Common myeloid progenitor, CD34-positive (primary cell): ENCODE measurements around the gene THSD7B.

Experiments
- CTCF ChIA-PET: fragments of 350-600 bp; sonication (Branson Sonifier 250); formaldehyde crosslinking; loops from one replicate; lab custom pipeline; 2021; ENCODE audit warnings: antibody characterized with exemption; lab: Charles Lee
- POLR2A ChIA-PET: fragments of 350-600 bp; sonication (Branson Sonifier 250); formaldehyde crosslinking; loops from one replicate; lab custom pipeline; 2021; ENCODE audit warnings: antibody characterized with exemption; lab: Charles Lee
- DNase-seq, 3 donors: peaks; one replicate each; pipeline versions ENCODE4 v3.0.0 to v3.0.0-alpha.2; 2013
- H3K27ac ChIP-seq, 2 experiments: 1 replicate in 1 of 2; 2 replicates in 1 of 2; pipeline ENCODE4 v1.7.0; 2013; ENCODE audit warnings: inconsistent platforms in 2 of 2, low read length in 2 of 2, mild to moderate bottlenecking in 2 of 2, low read depth in 1 of 2, moderate library complexity in 1 of 2; ENCODE audit not compliant: severe bottlenecking in 2 of 2, insufficient read depth in 1 of 2, poor library complexity in 1 of 2
- H3K27me3 ChIP-seq, 5 experiments: replicated peaks in 2 of 5; 1 replicate in 3 of 5; 2 replicates in 2 of 5; pipeline versions ENCODE4 v1.6.1 to v1.7.0; 2013; ENCODE audit warnings: low read length in 4 of 5, mild to moderate bottlenecking in 2 of 5, moderate library complexity in 2 of 5, inconsistent platforms in 1 of 5; ENCODE audit not compliant: insufficient read depth in 5 of 5, control insufficient read depth in 4 of 5
- H3K36me3 ChIP-seq, 4 experiments: 1 replicate in 2 of 4; 2 replicates in 2 of 4; pipeline versions ENCODE4 v1.6.1 to v1.7.0; 2013; ENCODE audit warnings: low read length in 3 of 4, control low read depth in 1 of 4, mild to moderate bottlenecking in 1 of 4; ENCODE audit not compliant: control insufficient read depth in 4 of 4, insufficient read depth in 4 of 4
- H3K4me1 ChIP-seq, 4 experiments: 1 replicate in 3 of 4; 2 replicates in 1 of 4; pipeline versions ENCODE4 v1.6.1 to v1.7.1; 2013; ENCODE audit warnings: low read length in 3 of 4, mild to moderate bottlenecking in 3 of 4, control low read depth in 1 of 4, inconsistent platforms in 1 of 4, moderate library complexity in 1 of 4; ENCODE audit not compliant: control insufficient read depth in 4 of 4, insufficient read depth in 4 of 4; ENCODE audit errors: control extremely low read depth in 1 of 4
- H3K4me3 ChIP-seq, 7 experiments: 1 replicate in 4 of 7; 2 replicates in 3 of 7; pipeline versions ENCODE4 v1.5.1 to v1.7.0; 2013; ENCODE audit warnings: mild to moderate bottlenecking in 7 of 7, low read length in 6 of 7, moderate library complexity in 6 of 7, inconsistent platforms in 2 of 7, low read depth in 2 of 7, control low read depth in 1 of 7; ENCODE audit not compliant: insufficient read depth in 4 of 7, control insufficient read depth in 1 of 7; ENCODE audit errors: extremely low read depth in 1 of 7
- H3K9me3 ChIP-seq, 5 experiments: 1 replicate in 4 of 5; 2 replicates in 1 of 5; pipeline versions ENCODE4 v1.6.1 to v1.7.1; 2013; ENCODE audit warnings: low read length in 4 of 5, mild to moderate bottlenecking in 2 of 5, inconsistent platforms in 1 of 5, low read depth in 1 of 5, moderate library complexity in 1 of 5; ENCODE audit not compliant: control insufficient read depth in 4 of 5, insufficient read depth in 2 of 5; ENCODE audit errors: control extremely low read depth in 1 of 5
- WGBS: methylation state at CpG from one replicate; pipeline ENCODE4 v1.1.5; 2013; ENCODE audit not compliant: insufficient coverage; 5-methylcytosine and 5-hydroxymethylcytosine counted together

The THSD7B gene

GRCh38 chr2:137117385-137117784 lies 352.0 kb downstream of the THSD7B start:
- DNase-seq: no peak
- no peaks in the 10 kb centered on the region for H3K27me3 ChIP-seq
- H3K27ac ChIP-seq: no peak overlapping the region
- no peak overlapping the region for H3K4me3 ChIP-seq
- ChIA-PET POLR2A (no interaction called here), CTCF (no interaction called here)
- H3K36me3 ChIP-seq: no peaks in the 10 kb centered on the region
- H3K9me3 ChIP-seq: no peaks in the 10 kb centered on the region
- H3K4me1 ChIP-seq: no peaks in the 10 kb centered on the region

- Histone ChIP-seq H3K36me3 (no peaks in the 10 kb centered on the region), H3K27me3 (no peaks in the 10 kb centered on the region), H3K4me1 (no peaks in the 10 kb centered on the region), H3K9me3 (no peaks in the 10 kb centered on the region), H3K27ac (no peak overlapping the region), H3K4me3 (no peak overlapping the region)
- CTCF ChIA-PET: no interaction called here
- no peak for DNase-seq
- POLR2A ChIA-PET: no interaction called here
Observed at GRCh38 chr2:137118140-137118539, 352.8 kb downstream of the THSD7B start.

- Histone ChIP-seq H3K36me3 (no peaks in the 10 kb centered on the region), H3K4me3 (no peak overlapping the region), H3K27me3 (no peaks in the 10 kb centered on the region), H3K4me1 (no peaks in the 10 kb centered on the region), H3K9me3 (no peaks in the 10 kb centered on the region), H3K27ac (no peak overlapping the region)
- CTCF ChIA-PET: no interaction called here
- POLR2A ChIA-PET: no interaction called here
- no peak for DNase-seq
- no CpG with 5 or more reads among the region's 1 CpG for WGBS
Observed at GRCh38 chr2:137123226-137123625, 357.9 kb downstream of the THSD7B start.

GRCh38 chr2:137133225-137133624 lies 367.9 kb downstream of the THSD7B start:
- POLR2A ChIA-PET: no interaction called here
- Histone ChIP-seq H3K4me3 (no peak overlapping the region), H3K27me3 (no peaks in the 10 kb centered on the region), H3K9me3 (no peaks in the 10 kb centered on the region), H3K36me3 (no peaks in the 10 kb centered on the region), H3K4me1 (no peaks in the 10 kb centered on the region), H3K27ac (no peak overlapping the region)
- WGBS: no CpG with 5 or more reads among the region's 3 CpGs
- CTCF ChIA-PET: no interaction called here
- DNase-seq: no peak

- no peaks in the 10 kb centered on the region for H3K36me3 ChIP-seq
- no peak for DNase-seq
- H3K27me3 ChIP-seq: no peaks in the 10 kb centered on the region
- no peaks in the 10 kb centered on the region for H3K9me3 ChIP-seq
- no peak overlapping the region for H3K4me3 ChIP-seq
- ChIA-PET CTCF (no interaction called here), POLR2A (no interaction called here)
- H3K4me1 ChIP-seq: no peaks in the 10 kb centered on the region
- H3K27ac ChIP-seq: no peak overlapping the region
Observed at GRCh38 chr2:137138263-137138662, 372.9 kb downstream of the THSD7B start.

GRCh38 chr2:137151731-137152130 lies 386.4 kb downstream of the THSD7B start:
- DNase-seq: no peak
- no peaks in the 10 kb centered on the region for H3K4me1 ChIP-seq
- CTCF ChIA-PET: no interaction called here
- H3K27me3 ChIP-seq: peaks cover 0 to 2% (median 0%) of the 10 kb centered on the region in 5 experiments
- H3K27ac ChIP-seq: no peak overlapping the region
- H3K9me3 ChIP-seq: no peaks in the 10 kb centered on the region
- H3K36me3 ChIP-seq: no peaks in the 10 kb centered on the region
- POLR2A ChIA-PET: no interaction called here
- no CpG with 5 or more reads among the region's 2 CpGs for WGBS
- no peak overlapping the region for H3K4me3 ChIP-seq

- H3K27ac ChIP-seq: no peak overlapping the region
- no peak overlapping the region for H3K4me3 ChIP-seq
- no peaks in the 10 kb centered on the region for H3K9me3 ChIP-seq
- POLR2A ChIA-PET: no interaction called here
- H3K4me1 ChIP-seq: no peaks in the 10 kb centered on the region
- WGBS: no CpG with 5 or more reads among the region's 1 CpG
- H3K27me3 ChIP-seq: peaks cover 0 to 2% (median 0%) of the 10 kb centered on the region in 5 experiments
- DNase-seq: no peak
- H3K36me3 ChIP-seq: no peaks in the 10 kb centered on the region
- CTCF ChIA-PET: no interaction called here
Observed at GRCh38 chr2:137154946-137155345, 389.6 kb downstream of the THSD7B start.
